Epithelial cell of esophagus (primary cell): ENCODE data around the gene ATOH8.

Experiments
- DNase-seq: peaks from one replicate; pipeline ENCODE4 v3.0.0; 2010; ENCODE audit warnings: low read depth
- H3K4me3 ChIP-seq: 2 replicates; pipeline ENCODE4 v1.5.1; 2011; ENCODE audit warnings: mild to moderate bottlenecking, low read length, control low read depth
- CTCF ChIP-seq: IDR thresholded peaks from 2 replicates; pipeline ENCODE4 v1.5.1; 2011; ENCODE audit warnings: low read depth, mild to moderate bottlenecking, low read length, control low read depth, inconsistent platforms; ENCODE audit not compliant: insufficient read depth; ENCODE audit errors: missing control alignments

ATOH8 gene

GRCh38 chr2:85802354-85803103 is 48.7 kb downstream of the ATOH8 start:
- TF ChIP-seq CTCF: no peak
- no peak overlapping the region for H3K4me3 ChIP-seq
- DNase-seq: no peak

GRCh38 chr2:85803704-85804425 is 50.1 kb downstream of the ATOH8 start:
- TF ChIP-seq CTCF: no peak
- no peak for DNase-seq
- no peak overlapping the region for H3K4me3 ChIP-seq

- peak; percentile 18 for DNase-seq
- TF ChIP-seq CTCF: peak; percentile 64
- no peak overlapping the region for H3K4me3 ChIP-seq
Measured at GRCh38 chr2:85804583-85804982, 50.8 kb downstream of the ATOH8 start.

- TF ChIP-seq CTCF: no peak
- peak; percentile 19 for DNase-seq
- no peak overlapping the region for H3K4me3 ChIP-seq
Measured at GRCh38 chr2:85806358-85807118, 52.7 kb downstream of the ATOH8 start.

- no peak overlapping the region for H3K4me3 ChIP-seq
- no peak for DNase-seq
- no peak for TF ChIP-seq CTCF
Measured at GRCh38 chr2:85807756-85808155, 54.0 kb downstream of the ATOH8 start.

GRCh38 chr2:85810371-85811179 is 56.8 kb downstream of the ATOH8 start:
- no peak for DNase-seq
- no peak overlapping the region for H3K4me3 ChIP-seq
- no peak for TF ChIP-seq CTCF
